GM21528 (cell line): ENCODE results near the gene MRPL34.
A peak's percentile ranks its signal among the peaks of the same experiment; 100 is the strongest.
"Not testable (repeated sequence)": the region's sequence is repeated elsewhere in the genome, so short reads cannot be mapped to it uniquely, and the experiment has no call there.

Experiments
- ATAC-seq: cut with Tn5 transposase; IDR thresholded peaks from one replicate; pipeline ENCODE4 v1.9.1; 2021; ENCODE audit warnings: mild to moderate bottlenecking, moderate library complexity; ENCODE audit not compliant: unreplicated experiment, low FRiP score

MRPL34 gene

DNA sequence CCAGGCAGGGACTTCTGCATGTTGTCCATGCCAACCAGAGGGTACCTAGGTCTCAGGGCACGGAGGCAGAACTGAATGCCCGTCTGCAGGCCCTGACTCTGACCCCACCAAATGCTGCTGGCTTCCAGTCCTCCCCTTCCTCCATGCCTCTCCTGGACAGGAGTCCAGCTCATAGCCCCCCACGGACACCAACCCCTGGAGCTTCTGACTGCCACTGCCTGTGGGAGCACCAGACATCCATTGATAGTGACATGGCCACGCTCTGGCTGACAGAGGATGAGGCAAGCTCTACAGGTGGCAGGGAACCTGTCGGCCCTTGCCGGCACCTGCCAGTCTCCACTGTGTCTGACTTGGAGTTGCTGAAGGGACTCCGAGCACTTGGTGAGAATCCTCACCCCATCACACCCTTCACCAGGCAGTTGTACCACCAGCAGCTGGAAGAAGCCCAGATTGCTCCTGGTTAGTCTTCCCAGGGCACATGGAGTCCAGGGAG lies 22.1 kb upstream of the MRPL34 start:
- ATAC-seq: no peak

DNA sequence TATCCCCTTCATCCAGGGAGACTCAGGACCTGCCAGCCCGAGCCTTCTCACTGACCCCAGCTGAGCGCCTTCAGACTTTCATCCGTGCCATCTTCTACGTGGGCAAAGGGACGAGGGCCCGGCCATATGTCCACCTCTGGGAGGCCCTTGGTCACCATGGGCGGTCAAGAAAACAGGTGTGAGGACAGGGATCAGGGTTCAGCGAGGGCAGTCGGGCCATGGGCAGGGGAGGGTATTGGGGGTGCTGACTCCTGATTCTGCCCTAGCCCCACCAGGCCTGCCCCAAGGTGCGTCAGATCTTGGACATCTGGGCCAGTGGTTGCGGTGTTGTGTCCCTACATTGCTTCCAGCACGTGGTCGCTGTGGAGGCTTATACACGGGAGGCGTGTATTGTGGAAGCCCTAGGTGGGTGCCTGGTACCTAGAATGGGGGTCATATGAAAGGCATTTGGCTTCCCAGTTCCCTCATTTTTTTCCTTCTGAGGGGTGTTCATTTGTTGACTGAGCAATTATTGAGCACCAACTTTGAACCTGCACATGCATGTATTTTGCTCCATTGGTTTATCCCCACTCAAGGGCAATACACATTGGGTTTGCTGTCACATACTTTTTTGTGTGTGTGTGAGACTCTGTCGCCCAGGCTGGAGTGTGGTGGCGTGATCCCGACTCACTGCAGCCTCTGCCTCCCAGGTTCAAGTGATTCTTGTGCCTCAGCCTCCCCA lies 20.1 kb upstream of the MRPL34 start:
- ATAC-seq: no peak

DNA sequence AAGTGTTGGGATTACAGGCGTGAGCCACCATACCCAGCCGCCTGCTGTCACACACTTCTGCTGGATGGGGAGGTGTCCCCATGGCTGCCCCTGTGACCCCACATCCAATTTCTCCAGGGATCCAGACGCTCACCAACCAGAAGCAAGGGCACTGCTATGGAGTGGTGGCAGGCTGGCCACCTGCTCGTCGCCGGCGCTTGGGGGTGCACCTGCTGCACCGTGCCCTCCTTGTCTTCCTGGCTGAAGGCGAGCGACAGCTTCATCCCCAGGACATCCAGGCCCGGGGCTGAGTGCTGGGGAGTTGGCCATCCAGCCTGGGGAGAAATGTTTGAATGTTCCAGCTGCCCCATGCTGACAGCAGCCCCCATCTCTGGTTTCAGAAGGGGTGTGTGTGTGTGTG lies 19.4 kb upstream of the MRPL34 start:
- ATAC-seq: no peak

DNA sequence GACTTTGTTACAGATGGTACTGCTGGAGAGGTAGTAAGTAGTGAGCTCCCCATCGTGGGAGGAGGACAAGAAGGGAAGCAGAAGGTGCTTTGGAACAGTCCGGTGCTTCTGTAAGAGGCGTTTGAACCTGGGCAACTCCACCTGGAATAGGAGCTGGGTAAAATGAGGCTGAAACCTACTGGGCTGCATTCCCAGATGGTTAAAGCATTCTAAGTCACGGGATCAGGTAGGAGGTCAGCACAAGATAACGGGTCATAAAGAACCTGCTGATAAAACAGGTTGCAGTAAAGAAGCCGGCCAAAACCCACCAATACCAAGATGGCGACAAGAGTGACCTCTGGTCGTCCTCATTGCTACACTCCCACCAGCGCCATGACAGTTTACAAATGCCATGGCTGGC lies 18.9 kb upstream of the MRPL34 start:
- no peak for ATAC-seq

DNA sequence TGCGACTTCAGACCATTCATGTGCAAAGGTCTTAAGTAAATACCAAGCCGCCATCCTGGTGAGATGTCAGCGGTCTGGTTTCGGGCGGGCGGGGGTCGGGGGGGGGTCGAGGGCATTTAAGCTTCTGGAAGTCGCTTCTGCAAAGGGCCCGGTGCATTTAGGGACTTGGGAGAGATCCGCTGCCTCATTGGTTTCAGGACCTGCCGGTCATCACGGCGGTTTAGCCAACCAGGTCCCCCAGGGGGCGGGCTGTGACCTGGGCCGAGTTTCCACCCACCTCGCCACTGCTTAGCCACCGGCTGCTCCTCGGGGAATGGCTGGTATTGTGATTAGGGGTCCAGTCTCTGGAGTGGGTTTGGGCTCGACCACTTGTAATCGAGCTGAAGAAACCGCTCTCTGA lies 16.2 kb upstream of the MRPL34 start:
- ATAC-seq: no peak

- ATAC-seq: peak; percentile 71
These were observed 13.2 kb upstream of the MRPL34 start for GRCh38 chr19:17292301-17293074.

GRCh38 chr19:17293605-17294004 lies 12.1 kb upstream of the MRPL34 start:
- no peak for ATAC-seq

- no peak for ATAC-seq
These were observed 11.4 kb upstream of the MRPL34 start for GRCh38 chr19:17294051-17294891.

- ATAC-seq: not testable (repeated sequence)
These were observed 10.1 kb upstream of the MRPL34 start for GRCh38 chr19:17295551-17295950.

DNA sequence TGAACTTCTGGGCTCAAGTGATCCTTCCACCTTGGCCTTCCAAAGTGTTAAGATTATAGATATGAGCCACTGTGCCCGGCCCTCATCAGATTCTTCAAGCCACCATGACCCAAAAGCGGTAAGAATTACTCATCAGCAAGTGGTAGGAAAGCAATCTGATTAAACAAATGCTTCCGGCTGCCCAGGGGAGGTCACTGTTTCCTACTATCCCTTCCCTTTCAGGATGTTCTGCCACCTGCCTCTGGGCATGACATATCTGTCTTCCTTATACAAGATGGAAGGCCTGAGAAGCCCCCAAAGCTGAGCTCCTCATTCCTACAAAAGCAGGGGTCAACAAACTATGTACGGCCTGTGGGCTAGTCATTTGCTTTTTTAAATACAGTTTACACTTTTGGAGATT lies 9.4 kb upstream of the MRPL34 start:
- ATAC-seq: no peak

DNA sequence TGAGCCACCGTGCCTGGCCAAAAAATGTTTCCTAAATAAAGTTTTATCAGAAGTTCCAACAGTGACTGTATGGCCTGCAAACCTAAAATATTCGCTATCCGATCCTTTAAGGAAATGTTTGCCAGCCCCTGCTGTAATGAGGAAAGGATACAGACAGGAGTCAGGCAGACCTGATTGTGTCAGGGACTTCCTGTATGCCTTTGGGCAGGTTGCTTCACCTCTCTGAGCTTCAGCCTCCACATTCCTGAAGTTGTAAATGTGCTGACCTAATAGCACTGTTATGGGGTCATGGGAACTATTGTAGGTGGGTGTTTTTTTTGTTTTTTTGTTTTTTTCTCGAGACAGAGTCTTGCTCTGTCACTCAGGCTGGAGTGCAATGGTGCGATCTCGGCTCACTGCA lies 8.7 kb upstream of the MRPL34 start:
- ATAC-seq: no peak

DNA sequence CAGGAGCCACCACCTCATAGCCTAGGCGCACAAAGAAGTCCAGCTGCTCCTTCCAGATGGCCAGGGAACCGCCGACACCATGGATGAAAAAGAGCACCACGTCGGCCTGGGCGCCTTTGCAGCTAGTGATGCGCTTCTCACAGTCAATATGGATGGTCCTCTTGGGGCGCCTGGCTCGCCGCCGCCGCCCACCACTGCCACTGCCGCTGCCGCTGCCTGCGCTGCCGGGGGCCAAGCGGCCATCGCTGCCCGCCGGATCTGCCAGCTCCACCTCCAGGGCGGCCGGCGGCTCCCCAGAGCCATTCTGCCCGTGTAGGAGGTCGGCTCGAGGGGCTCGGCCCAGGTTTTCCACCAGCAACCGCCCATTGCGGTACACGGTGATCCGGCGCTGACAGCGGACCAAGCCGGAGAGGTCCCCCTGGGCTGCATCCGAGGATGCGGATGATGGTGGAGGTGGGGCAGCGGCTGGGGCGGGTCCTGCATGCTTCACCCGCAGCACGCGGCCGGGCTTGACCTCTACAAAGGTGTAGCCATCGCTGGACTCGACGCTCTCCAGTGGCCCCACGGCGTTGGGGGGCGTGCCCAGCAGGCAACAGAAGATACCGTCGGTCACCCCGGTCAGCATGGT lies 4.6 kb upstream of the MRPL34 start:
- no peak for ATAC-seq

DNA sequence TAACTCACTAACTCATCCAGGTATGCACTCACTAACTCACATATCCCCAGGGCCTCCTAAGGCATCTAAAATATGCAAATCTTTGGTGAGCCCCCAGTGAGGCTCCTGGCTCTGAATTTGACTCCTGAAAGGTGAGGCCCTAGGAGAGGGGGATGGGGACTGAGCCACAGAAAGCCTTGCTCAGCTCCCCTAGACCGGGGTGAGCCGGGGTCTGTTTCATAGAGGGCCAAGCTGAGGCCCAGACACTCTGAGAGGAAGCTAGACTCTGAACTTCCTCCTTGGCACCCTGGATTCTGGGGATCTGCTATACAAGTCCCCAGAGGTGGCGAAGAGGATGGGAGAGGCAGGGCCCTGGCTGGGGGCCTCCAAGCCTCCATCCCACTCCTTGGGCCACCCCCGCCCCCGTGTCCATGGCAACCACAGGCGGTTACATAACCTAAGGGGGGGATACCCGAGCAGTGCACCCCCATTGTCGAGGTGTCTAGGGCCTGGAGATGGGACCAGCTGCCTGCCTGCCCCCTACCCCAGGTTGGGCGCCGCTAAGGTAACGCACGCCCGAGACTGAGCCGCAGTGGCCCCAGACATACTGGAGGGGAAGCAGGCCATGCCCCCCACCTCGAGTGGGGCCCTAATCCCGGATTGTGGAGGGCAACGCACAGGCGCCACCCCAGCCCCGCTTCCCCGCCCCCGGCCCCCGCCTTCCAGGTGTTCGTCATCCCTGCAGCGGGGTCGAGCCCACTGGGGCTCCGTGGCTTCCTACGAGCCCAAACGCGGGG lies 3.1 kb upstream of the MRPL34 start:
- ATAC-seq: no peak

GRCh38 chr19:17303167-17303939 lies 2.3 kb upstream of the MRPL34 start, which contains the start of gene ABHD8:
TSS of gene ABHD8 (minus strand) at chr19:17303425. CDS start at chr19:17301616, 1,809 bp downstream.
- peak; percentile 50 for ATAC-seq

DNA sequence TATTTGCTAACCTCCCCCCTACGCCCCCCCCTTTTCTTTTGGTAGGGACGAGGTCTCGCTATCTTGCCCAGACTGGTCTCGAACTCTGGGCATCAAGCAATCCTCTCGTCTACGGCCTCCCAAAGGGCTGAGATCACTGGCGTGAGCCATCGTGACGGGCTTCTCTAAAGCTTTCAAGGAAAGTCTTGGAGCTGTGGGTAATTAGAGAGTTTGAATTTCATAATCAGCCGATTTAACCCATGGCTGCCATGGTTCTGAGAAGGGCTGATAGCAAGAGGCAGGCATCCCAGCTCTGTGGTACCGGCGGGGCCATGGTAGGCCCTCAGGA lies 1.8 kb upstream of the MRPL34 start:
- ATAC-seq: no peak

DNA sequence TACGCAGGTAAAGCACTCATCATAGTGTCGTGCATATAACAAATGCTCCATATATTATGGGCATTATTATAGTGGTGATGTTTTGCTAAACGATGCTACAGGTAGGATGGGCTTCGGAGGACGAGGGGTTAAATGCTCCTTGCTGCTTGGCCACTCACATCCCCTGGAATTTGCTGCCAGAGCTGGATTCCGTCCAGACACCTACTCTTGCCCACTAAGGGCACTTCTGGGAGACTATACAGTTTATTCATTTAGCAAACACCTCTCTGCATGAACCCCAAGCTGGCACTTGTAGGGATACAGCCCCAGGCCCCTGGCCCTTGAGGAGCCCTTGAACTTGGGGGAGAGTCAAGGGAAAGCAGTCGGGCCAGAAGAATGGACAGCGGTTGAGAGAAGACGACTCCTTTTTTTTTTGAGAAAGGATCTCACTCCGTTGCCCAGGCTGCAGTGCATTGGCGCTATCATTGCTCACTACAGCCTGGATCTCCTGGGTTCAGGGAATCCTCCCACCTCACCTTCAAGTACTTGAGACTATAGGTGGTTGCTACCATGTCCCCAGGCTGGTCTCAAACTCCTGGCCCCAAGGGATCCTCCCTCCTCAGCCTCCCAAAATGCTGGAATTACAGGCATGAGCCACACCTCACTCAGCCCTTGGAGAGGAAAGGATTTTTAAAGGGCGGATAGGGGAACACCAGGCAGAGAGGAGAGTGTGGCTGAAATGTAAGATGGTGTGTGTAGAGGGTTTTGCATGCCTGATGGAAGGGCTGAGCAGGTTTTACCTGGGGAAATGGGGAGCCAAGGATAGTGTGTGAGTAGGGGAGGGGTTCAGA lies 1.1 kb upstream of the MRPL34 start:
- no peak for ATAC-seq

- no peak for ATAC-seq
These were observed 506 bp upstream of the MRPL34 start for GRCh38 chr19:17305216-17305516.

DNA sequence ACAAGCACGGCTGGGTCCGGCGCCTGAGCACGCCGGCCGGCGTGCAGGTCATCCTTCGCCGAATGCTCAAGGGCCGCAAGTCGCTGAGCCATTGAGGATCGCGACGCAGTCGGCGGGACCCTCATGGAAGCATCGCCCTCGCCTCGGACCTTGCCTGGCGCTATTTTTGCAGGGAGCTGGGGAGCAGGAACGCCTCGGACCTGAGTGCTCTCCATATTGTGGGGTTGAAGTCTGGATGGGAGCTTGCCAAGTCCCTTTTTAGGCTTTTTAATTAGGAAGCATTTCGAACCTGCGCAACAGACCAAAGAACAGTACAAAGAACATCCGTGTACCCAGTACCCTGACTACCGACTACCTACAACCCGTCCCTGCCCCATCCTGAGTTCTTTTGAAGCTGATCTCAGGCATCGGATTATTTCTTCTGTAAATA lies 628 bp downstream of the MRPL34 start:
- ATAC-seq: no peak
